Gastrocnemius medialis (tissue), 4 donors: Measurements from ENCODE around the gene DNASE1L1.

Source experiments
- CTCF ChIP-seq, 5 experiments: fragments of 450-650 bp in 3 of 5; fragments of 200-600 bp in 2 of 5; sonication (generic) in 2 of 5; IDR thresholded peaks in 4 of 5; conservative IDR thresholded peaks in 1 of 5; 1 replicate in 4 of 5; 2 replicates in 1 of 5; pipeline ENCODE4 v1.5.1; 2016 to 2019; ENCODE audit warnings: antibody characterized with exemption in 5 of 5, mild to moderate bottlenecking in 3 of 5, moderate library complexity in 3 of 5
- POLR2A ChIP-seq, 2 donors: fragments of 450-650 bp; IDR thresholded peaks; one replicate each; pipeline ENCODE4 v1.6.1; 2017; ENCODE audit warnings: antibody characterized with exemption in 2 of 2, mild to moderate bottlenecking in 2 of 2, moderate library complexity in 2 of 2

- TF ChIP-seq POLR2A (IDR thresholded peaks at IDR 0.05) (no peak), CTCF (IDR thresholded peaks at IDR 0.05 in 4 of 5, conservative IDR thresholded peaks at IDR 0.05 in 1 of 5) (no peak)
Observed at GRCh38 chrX:154379569-154379951, 29.5 kb downstream of the DNASE1L1 start.
